AG10803 (cell line): ENCODE results near the gene TMIE.

Experiments
- DNase-seq: peaks from one replicate; pipeline ENCODE4 v3.0.0; 2010; ENCODE audit warnings: low read depth
- H3K4me3 ChIP-seq: 2 replicates; pipeline ENCODE4 v1.5.1; 2011; ENCODE audit warnings: mild to moderate bottlenecking, low read length, control low read depth
- TF ChIP-seq, protein P1 (sequence below): conservative IDR thresholded peaks from 2 replicates; pipeline ENCODE4 v1.5.1; 2011; ENCODE audit warnings: mild to moderate bottlenecking, low read length, control low read depth, inconsistent platforms

Gene TMIE

DNA sequence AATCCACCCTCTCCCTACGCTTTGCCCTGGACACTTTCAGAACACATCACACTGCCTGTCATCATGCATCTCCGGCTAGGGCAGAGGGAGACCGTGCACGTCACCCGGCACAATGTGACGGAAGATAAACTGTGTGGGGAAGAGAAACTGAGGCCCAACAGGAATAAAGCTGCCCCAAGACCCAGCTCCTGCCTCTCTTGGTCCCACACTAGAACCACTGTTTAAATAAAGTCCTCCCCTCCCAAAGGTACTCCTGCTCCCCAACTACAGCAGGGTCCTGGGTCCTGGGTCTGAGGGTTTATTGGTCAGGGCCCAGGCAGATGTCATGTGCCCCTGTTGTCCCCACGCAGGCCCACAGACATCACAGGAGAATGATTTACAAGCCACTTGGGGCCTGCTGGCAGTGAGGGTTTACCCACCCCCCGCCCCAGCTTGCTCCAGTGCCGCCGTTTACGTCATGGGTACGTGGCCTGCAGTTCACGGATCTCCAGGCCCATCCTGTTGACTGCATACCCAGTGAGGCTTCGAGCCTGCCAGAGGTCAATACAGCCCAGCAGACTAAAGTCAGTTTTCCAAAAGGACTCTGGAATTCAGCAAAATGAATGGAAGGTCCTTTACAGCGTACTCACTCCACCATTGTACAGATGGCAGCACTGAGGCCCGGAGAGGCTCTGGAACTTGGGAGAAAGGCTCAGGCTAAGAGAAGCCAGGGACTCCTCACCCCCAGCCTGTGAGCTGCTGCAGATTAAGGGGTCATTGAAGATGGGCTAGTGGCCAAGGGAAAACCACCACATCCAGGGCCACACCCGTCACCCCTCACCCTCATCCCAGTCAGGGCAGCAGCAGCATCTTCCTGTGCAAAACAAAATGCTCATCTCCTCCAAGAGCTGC lies 30.9 kb upstream of the TMIE start:
- no peak for DNase-seq
- TF ChIP-seq, protein P1, sequence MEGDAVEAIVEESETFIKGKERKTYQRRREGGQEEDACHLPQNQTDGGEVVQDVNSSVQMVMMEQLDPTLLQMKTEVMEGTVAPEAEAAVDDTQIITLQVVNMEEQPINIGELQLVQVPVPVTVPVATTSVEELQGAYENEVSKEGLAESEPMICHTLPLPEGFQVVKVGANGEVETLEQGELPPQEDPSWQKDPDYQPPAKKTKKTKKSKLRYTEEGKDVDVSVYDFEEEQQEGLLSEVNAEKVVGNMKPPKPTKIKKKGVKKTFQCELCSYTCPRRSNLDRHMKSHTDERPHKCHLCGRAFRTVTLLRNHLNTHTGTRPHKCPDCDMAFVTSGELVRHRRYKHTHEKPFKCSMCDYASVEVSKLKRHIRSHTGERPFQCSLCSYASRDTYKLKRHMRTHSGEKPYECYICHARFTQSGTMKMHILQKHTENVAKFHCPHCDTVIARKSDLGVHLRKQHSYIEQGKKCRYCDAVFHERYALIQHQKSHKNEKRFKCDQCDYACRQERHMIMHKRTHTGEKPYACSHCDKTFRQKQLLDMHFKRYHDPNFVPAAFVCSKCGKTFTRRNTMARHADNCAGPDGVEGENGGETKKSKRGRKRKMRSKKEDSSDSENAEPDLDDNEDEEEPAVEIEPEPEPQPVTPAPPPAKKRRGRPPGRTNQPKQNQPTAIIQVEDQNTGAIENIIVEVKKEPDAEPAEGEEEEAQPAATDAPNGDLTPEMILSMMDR: no peak
- no peak overlapping the region for H3K4me3 ChIP-seq

DNA sequence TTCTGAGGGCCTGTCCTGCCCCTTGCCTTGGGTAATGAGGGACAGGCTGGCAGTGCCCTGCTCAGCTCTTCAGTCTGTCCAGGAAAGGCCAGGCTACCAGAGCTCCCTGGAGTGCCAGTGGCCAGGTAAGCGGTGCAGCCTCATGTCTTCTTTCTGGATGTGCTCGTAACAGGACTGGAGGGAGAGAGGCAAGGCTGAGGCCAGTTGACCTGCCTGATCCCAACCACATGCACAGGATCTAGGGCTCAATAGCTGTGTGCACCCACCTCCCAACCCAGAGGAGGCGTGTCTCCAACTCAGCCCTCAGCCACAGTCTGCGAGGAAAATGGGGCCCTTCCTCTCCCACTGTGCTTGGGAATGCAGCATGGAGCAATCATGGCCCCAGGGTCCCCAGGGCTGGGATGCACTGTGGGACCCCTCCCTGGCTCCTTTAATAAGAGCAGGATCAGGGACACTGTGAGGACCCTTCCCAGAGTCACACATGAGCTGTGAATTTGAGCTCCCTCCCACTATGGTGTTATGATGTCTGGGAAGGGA lies 30.2 kb upstream of the TMIE start:
- TF ChIP-seq, protein P1: no peak
- H3K4me3 ChIP-seq: no peak overlapping the region
- DNase-seq: no peak

DNA sequence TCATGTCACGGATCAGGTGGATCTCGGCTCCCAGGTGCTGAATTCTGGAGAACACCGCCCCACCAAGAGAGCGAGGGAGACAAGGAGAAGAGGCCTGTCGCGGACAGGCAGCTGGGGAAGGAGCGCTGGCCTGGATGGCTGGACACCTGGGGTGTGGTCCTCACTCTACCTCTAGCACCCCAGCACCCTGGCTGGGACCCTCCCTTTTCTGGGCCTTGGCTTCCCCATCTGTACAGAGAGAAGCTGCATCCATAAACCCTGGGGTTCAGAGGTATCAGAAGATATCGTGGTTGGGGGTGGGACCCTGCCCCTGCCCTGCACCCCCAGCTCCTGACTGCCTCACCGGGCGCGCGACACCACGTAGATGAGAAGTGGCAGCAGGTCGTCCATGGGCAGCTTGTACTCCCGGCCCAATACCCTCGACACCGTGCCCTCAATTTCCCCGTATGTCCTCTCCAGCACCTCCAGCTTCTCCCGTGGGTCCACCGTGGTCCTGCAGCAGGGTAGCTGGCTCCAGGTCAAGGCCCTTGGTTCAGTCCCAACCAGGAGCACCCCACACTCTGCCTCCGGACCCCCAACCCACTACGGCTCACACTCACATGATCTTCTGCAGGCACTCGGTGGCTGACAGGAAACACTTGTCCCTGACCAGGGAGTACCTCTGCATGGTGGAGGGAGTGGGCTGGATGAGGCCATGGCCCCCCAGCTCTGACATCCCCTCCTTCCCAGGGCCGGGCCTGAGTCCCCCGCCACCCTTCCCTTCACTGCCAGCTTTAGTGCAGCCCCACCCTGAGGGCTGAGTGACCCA lies 29.4 kb upstream of the TMIE start:
- TF ChIP-seq, protein P1: no peak
- DNase-seq: no peak
- H3K4me3 ChIP-seq: no peak overlapping the region

DNA sequence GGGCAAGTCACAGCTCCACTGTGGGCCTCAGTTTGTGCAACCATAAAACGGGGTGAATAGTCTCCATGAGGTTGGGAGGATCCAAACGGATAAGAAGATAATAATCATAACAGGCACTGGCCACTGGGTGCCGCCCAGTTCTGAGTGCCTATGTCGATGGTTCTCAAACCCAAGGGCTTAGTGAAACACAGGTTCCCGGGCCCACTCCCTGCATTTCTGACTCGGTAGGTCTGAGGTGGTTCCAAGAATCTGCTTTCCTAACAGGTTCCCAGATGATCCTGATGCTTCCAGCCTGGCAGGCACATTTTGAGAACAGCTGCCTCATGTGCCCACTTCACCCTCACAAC lies 28.9 kb upstream of the TMIE start:
- no peak overlapping the region for H3K4me3 ChIP-seq
- TF ChIP-seq, protein P1: no peak
- DNase-seq: no peak

DNA sequence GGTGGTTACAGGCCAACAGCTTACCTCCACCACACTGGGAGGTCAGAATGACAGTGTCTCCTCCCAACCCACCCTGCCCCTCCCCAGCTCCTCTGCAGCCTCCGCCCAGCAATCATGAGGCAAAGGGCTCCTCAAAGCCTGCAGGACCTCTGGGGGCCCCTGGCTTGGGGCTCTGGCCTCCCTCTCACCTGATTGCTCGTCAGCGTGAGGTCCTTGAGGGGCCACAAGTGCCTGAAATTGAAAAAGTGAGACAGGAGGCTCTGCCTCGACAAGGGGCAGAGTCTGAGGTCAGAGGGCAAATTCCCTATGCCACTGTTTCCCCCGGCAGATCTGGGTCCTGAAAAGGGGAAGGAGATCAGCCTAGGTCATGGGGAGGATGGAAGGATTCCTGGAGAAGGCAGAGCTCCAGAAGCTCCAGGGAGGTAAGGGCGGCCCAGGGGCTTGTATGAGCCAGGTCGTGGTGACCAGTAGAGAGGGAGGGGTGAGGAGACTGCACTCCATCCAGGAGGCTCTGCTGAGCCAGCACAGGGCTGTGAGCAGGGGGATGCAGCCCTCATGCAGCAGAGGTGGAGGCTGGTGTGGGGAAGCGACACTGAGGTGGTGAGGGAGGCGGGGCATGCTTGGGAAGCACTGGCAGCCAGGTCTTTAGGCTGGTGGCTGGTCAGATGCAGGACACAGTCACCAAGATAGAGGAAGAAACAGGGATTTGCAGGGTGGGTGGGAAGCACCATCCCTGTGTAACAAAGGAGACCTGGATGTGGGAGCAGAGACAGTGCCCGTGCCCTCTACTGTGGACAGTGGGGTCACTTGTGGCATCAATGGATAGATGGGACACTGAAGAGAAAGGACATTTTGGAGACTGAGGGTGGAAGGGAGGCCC lies 27.8 kb upstream of the TMIE start:
- TF ChIP-seq, protein P1: no peak
- no peak for DNase-seq

DNA sequence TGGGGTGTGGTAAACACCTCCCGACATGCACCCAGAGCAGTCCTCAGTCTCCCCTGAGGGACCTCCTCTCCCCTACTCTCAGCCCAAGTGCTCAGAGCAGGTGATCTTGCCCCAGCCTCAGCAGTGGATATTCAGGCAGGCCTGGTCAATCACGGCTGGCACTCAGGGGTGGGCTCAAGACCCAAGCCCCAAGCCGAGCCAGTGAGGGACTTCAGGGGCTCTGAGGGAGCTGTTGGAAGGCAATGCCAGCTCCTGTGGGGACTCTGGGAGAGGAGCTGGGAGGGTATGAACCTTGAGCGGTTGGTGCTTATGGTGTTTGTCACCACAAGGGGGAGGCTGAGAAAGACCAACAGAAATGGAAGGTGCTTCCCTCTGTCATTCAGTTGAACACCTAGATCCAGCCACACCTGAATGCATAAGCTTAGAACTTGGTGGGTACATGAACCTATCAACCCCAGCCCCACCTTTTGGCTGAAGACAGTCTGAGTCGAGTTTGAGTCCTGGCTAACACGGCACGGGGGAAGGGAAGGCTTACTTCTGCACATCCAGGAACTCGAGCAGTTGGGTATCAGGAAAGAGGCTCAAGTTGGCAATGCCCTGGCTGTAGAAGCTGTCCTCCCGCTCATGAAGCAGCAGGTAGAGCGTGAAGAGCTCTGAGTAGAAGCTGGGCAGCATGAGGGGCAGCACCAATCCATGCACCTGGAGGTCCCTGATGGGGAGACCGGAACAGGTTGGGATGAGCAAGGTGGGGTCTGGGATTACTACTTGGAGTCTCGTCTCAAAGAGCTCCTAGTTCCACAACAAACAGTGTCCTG lies 27.0 kb upstream of the TMIE start:
- TF ChIP-seq, protein P1: peak; percentile 29

More for the DNA sequence above, 27.8 kb upstream of the TMIE start:
- no peak overlapping the region for H3K4me3 ChIP-seq

More for the DNA sequence above, 27.0 kb upstream of the TMIE start:
- no peak overlapping the region for H3K4me3 ChIP-seq
- no peak for DNase-seq
